H9 (cell line): ENCODE measurements around the gene ZWILCH. TPM values are rescaled to one million over a fixed set of nuclear protein-coding genes. Genes with fewer than 3 reads are reported as not detected.

Source experiments
- DNase-seq: peaks from one replicate; pipeline ENCODE4 v3.0.0-alpha.2; 2017
- H2AFZ ChIP-seq: one replicate; pipeline ENCODE4 v1.6.1; 2013; ENCODE audit warnings: mild to moderate bottlenecking, low read length, control low read depth, moderate library complexity
- H2AK5ac ChIP-seq: 2 replicates; pipeline ENCODE4 v1.6.1; 2013; ENCODE audit warnings: low read length, control low read depth, mixed read lengths; ENCODE audit not compliant: insufficient read length
- H2BK120ac ChIP-seq: one replicate; pipeline ENCODE4 v1.6.1; 2013; ENCODE audit warnings: low read depth, mild to moderate bottlenecking, low read length, control low read depth, inconsistent platforms; ENCODE audit not compliant: poor library complexity, severe bottlenecking
- H2BK12ac ChIP-seq: 2 replicates; pipeline ENCODE4 v1.6.1; 2013; ENCODE audit warnings: low read length, control low read depth, mixed read lengths, low read depth; ENCODE audit not compliant: insufficient read length
- H2BK15ac ChIP-seq: 2 replicates; pipeline ENCODE4 v1.6.1; 2013; ENCODE audit warnings: low read depth, low read length, control low read depth
- H2BK20ac ChIP-seq: one replicate; pipeline ENCODE4 v1.6.1; 2013; ENCODE audit warnings: low read depth, mild to moderate bottlenecking, low read length, control low read depth, inconsistent platforms; ENCODE audit not compliant: poor library complexity, severe bottlenecking
- H2BK5ac ChIP-seq: 2 replicates; pipeline ENCODE4 v1.6.1; 2013; ENCODE audit warnings: low read length, control low read depth, mixed read lengths; ENCODE audit not compliant: insufficient read length
- H3K14ac ChIP-seq: 2 replicates; pipeline ENCODE4 v1.6.1; 2013; ENCODE audit warnings: low read length, control low read depth; ENCODE audit not compliant: insufficient read depth
- H3K18ac ChIP-seq: 2 replicates; pipeline ENCODE4 v1.6.1; 2013; ENCODE audit warnings: low read depth, mild to moderate bottlenecking, mixed read lengths, low read length, control low read depth; ENCODE audit not compliant: insufficient read length
- H3K23ac ChIP-seq: 2 replicates; pipeline ENCODE4 v1.6.1; 2013; ENCODE audit warnings: low read length, control low read depth, mixed read lengths, low read depth; ENCODE audit not compliant: insufficient read length
- H3K23me2 ChIP-seq: 2 replicates; pipeline ENCODE4 v1.6.1; 2013; ENCODE audit warnings: low read depth, mild to moderate bottlenecking, mixed read lengths, low read length, control low read depth; ENCODE audit not compliant: insufficient read length, poor library complexity, severe bottlenecking
- H3K27ac ChIP-seq: 2 replicates; pipeline ENCODE4 v1.5.1; 2013; ENCODE audit warnings: low read length, control low read depth, mixed read lengths, low read depth; ENCODE audit not compliant: insufficient read length
- H3K27me3 ChIP-seq: 2 replicates; pipeline ENCODE4 v1.6.1; 2013; ENCODE audit warnings: low read length, control low read depth, inconsistent platforms; ENCODE audit not compliant: insufficient read depth
- H3K4ac ChIP-seq: 2 replicates; pipeline ENCODE4 v1.6.1; 2013; ENCODE audit warnings: low read depth, mild to moderate bottlenecking, control low read depth, inconsistent platforms, low read length, moderate library complexity
- H3K4me1 ChIP-seq: 2 replicates; pipeline ENCODE4 v1.6.1; 2013; ENCODE audit warnings: low read length, control low read depth, inconsistent platforms; ENCODE audit not compliant: insufficient read depth
- H3K4me2 ChIP-seq: 2 replicates; pipeline ENCODE4 v1.6.1; 2013; ENCODE audit warnings: low read length, control low read depth, mixed read lengths; ENCODE audit not compliant: insufficient read length, insufficient read depth
- H3K56ac ChIP-seq: 2 replicates; pipeline ENCODE4 v1.6.1; 2013; ENCODE audit warnings: low read depth, mild to moderate bottlenecking, mixed read lengths, low read length, control low read depth; ENCODE audit not compliant: insufficient read length
- H3K79me1 ChIP-seq: 2 replicates; pipeline ENCODE4 v1.6.1; 2013; ENCODE audit warnings: low read depth, mild to moderate bottlenecking, moderate library complexity, low read length, control low read depth, inconsistent platforms; ENCODE audit not compliant: insufficient read depth, poor library complexity, severe bottlenecking
- H3K79me2 ChIP-seq: 2 replicates; pipeline ENCODE4 v1.6.1; 2013; ENCODE audit warnings: low read length, control low read depth, inconsistent platforms; ENCODE audit not compliant: insufficient read depth
- H3K9ac ChIP-seq: 2 replicates; pipeline ENCODE4 v1.6.1; 2013; ENCODE audit warnings: low read length, control low read depth, mixed read lengths; ENCODE audit not compliant: insufficient read length; ENCODE audit errors: extremely low read depth
- H3K9me3 ChIP-seq: one replicate; pipeline ENCODE4 v1.6.1; 2013; ENCODE audit warnings: low read depth, low read length, inconsistent platforms; ENCODE audit not compliant: control insufficient read depth
- H3T11ph ChIP-seq: one replicate; pipeline ENCODE4 v1.6.1; 2013; ENCODE audit warnings: mild to moderate bottlenecking, low read length, control low read depth, inconsistent platforms
- H4K20me1 ChIP-seq: one replicate; pipeline ENCODE4 v1.6.1; 2013; ENCODE audit not compliant: control insufficient read depth, insufficient read length, insufficient read depth
- H4K5ac ChIP-seq: 2 replicates; pipeline ENCODE4 v1.6.1; 2013; ENCODE audit warnings: low read depth, mild to moderate bottlenecking, mixed read lengths, low read length, control low read depth; ENCODE audit not compliant: insufficient read length
- H4K8ac ChIP-seq: replicated peaks from 2 replicates; pipeline ENCODE4 v1.6.1; 2013; ENCODE audit warnings: low read length, control low read depth, mixed read lengths, low read depth; ENCODE audit not compliant: insufficient read length
- H4K91ac ChIP-seq: 2 replicates; pipeline ENCODE4 v1.6.1; 2013; ENCODE audit warnings: low read depth, mild to moderate bottlenecking, moderate library complexity, mixed read lengths, low read length, control low read depth; ENCODE audit not compliant: insufficient read length
- H3K27ac Mint-ChIP-seq, 3 experiments: 2 replicates in 2 of 3; 3 replicates in 1 of 3; pipeline ENCODE4 v1.8.0; 2020 to 2021; ENCODE audit warnings: mixed read lengths in 3 of 3, mild to moderate bottlenecking in 1 of 3, moderate library complexity in 1 of 3
- H3K27me3 Mint-ChIP-seq: 2 replicates; pipeline ENCODE4 v1.8.0; 2021; ENCODE audit warnings: low read depth, mild to moderate bottlenecking, moderate library complexity, mixed read lengths
- H3K36me3 Mint-ChIP-seq, 3 experiments: 2 replicates in 2 of 3; 3 replicates in 1 of 3; pipeline ENCODE4 v1.8.0; 2020 to 2021; ENCODE audit warnings: low read depth in 3 of 3, mixed read lengths in 3 of 3; ENCODE audit not compliant: insufficient read depth in 1 of 3
- H3K4me1 Mint-ChIP-seq, 2 experiments: 2 replicates each; pipeline ENCODE4 v1.8.0; 2020; ENCODE audit warnings: mixed read lengths in 2 of 2
- H3K4me3 Mint-ChIP-seq, 2 experiments: 2 replicates in 1 of 2; 3 replicates in 1 of 2; pipeline ENCODE4 v1.8.0; 2020 to 2021; ENCODE audit warnings: mild to moderate bottlenecking in 2 of 2, mixed read lengths in 2 of 2, moderate library complexity in 1 of 2
- H3K9me3 Mint-ChIP-seq, 2 experiments: 2 replicates in 1 of 2; 3 replicates in 1 of 2; pipeline ENCODE4 v1.8.0; 2020; ENCODE audit warnings: mild to moderate bottlenecking in 2 of 2, mixed read lengths in 2 of 2, moderate library complexity in 1 of 2
- WGBS: extraction: QIAGEN DNeasy Blood & Tissue Kit; methylation state at CpG from one replicate; pipeline ENCODE4 v1.1.7; 2013; ENCODE audit warnings: missing lambda C conversion rate, low lambda C conversion rate, mixed read lengths; ENCODE audit not compliant: insufficient read length; ENCODE audit errors: extremely low coverage; 5-methylcytosine and 5-hydroxymethylcytosine counted together
- total RNA-seq: library from RNA; stranded (reverse); gene quantifications from 2 replicates; pipeline ENCODE4 v1.2.1, GENCODE V29; 2021
- TF ChIP-seq, protein P1 (sequence below): fragments of 200-600 bp; sonication (generic); conservative IDR thresholded peaks from 3 replicates; pipeline ENCODE4 v1.8.0; 2021; ENCODE audit warnings: antibody characterized with exemption, mild to moderate bottlenecking

Gene ZWILCH
- total RNA-seq, 1 experiment from 2014 or later = 47.2 TPM

DNA sequence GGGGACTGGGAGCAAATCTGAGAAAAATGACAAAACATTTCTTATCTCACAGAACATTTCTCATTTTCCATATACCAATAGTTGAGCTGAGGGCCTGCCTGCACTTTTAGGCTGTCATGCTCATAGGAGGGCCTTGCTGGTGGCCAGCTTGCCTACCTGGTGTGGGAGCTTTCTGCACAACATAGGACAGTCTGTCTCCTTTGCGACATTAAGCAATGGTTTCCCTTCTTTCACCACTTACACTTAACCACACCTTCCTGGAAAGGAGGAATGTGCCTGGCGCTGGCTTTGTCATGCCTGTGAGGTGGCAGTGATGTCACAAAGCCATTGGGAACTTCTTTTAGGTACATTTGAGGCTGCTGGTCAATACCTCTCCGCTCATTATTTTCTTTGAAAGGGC lies 13.3 kb upstream of the ZWILCH start:
- H3K27me3 Mint-ChIP-seq = no peaks in the 10 kb centered on the region
- DNase-seq = no peak
- H3T11ph ChIP-seq = no peak overlapping the region
- H2BK15ac ChIP-seq = no peak overlapping the region
- no peak overlapping the region for H3K23ac ChIP-seq
- no peaks in the 10 kb centered on the region for H3K23me2 ChIP-seq
- TF ChIP-seq, protein P1, sequence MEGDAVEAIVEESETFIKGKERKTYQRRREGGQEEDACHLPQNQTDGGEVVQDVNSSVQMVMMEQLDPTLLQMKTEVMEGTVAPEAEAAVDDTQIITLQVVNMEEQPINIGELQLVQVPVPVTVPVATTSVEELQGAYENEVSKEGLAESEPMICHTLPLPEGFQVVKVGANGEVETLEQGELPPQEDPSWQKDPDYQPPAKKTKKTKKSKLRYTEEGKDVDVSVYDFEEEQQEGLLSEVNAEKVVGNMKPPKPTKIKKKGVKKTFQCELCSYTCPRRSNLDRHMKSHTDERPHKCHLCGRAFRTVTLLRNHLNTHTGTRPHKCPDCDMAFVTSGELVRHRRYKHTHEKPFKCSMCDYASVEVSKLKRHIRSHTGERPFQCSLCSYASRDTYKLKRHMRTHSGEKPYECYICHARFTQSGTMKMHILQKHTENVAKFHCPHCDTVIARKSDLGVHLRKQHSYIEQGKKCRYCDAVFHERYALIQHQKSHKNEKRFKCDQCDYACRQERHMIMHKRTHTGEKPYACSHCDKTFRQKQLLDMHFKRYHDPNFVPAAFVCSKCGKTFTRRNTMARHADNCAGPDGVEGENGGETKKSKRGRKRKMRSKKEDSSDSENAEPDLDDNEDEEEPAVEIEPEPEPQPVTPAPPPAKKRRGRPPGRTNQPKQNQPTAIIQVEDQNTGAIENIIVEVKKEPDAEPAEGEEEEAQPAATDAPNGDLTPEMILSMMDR = no peak
- no peaks in the 10 kb centered on the region; a peak in 1 of 5 replicates for H3K9me3 Mint-ChIP-seq
- no peak overlapping the region for H3K27ac ChIP-seq
- H3K56ac ChIP-seq = no peak overlapping the region
- H3K4me1 Mint-ChIP-seq = peaks cover 4% of the 10 kb centered on the region in 2 experiments; a peak in 3 of 4 replicates
- no peaks in the 10 kb centered on the region for H3K4me1 ChIP-seq
- H3K27ac Mint-ChIP-seq = peak overlapping the region in 1 of 3 experiments; percentile 20; a peak in 1 of 7 replicates
- H3K4me2 ChIP-seq = no peak overlapping the region
- no peaks in the 10 kb centered on the region for H3K79me1 ChIP-seq
- no CpG with 5 or more reads among the region's 3 CpGs for WGBS
- H2BK12ac ChIP-seq = no peak overlapping the region
- H4K20me1 ChIP-seq = no peaks in the 10 kb centered on the region
- H2BK20ac ChIP-seq = no peak overlapping the region
- no peak overlapping the region for H3K18ac ChIP-seq
- no peak overlapping the region for H3K14ac ChIP-seq
- H4K8ac ChIP-seq = no peak overlapping the region
- H2BK5ac ChIP-seq = no peak overlapping the region
- no peak overlapping the region for H3K4ac ChIP-seq
- H2AK5ac ChIP-seq = no peak overlapping the region
- no peak overlapping the region for H2AFZ ChIP-seq
- no peaks in the 10 kb centered on the region for H3K79me2 ChIP-seq
- H3K9ac ChIP-seq = no peak overlapping the region
- H4K5ac ChIP-seq = no peak overlapping the region
- H3K9me3 ChIP-seq = no peaks in the 10 kb centered on the region
- H2BK120ac ChIP-seq = no peak overlapping the region
- H3K36me3 Mint-ChIP-seq = peaks cover 17 to 89% (median 79%) of the 10 kb centered on the region in 3 experiments; a peak in 6 of 7 replicates
- H3K27me3 ChIP-seq = no peaks in the 10 kb centered on the region
- no peak overlapping the region for H3K4me3 Mint-ChIP-seq
- no peak overlapping the region for H4K91ac ChIP-seq
